GM12865 (cell line): ENCODE measurements around the gene PRM2.

Experiments
- DNase-seq: peaks from one replicate; pipeline ENCODE4 v3.0.0; 2010; ENCODE audit warnings: low read depth
- H3K4me3 ChIP-seq: 2 replicates; pipeline ENCODE4 v1.5.1; 2011; ENCODE audit warnings: mild to moderate bottlenecking, low read depth, low read length, control low read depth
- TF ChIP-seq, protein P1 (sequence below): IDR thresholded peaks from 2 replicates; pipeline ENCODE4 v1.5.1; 2011; ENCODE audit warnings: low read length, control low read depth, low read depth, inconsistent platforms; ENCODE audit not compliant: insufficient read depth; ENCODE audit errors: missing control alignments

Gene PRM2

DNA sequence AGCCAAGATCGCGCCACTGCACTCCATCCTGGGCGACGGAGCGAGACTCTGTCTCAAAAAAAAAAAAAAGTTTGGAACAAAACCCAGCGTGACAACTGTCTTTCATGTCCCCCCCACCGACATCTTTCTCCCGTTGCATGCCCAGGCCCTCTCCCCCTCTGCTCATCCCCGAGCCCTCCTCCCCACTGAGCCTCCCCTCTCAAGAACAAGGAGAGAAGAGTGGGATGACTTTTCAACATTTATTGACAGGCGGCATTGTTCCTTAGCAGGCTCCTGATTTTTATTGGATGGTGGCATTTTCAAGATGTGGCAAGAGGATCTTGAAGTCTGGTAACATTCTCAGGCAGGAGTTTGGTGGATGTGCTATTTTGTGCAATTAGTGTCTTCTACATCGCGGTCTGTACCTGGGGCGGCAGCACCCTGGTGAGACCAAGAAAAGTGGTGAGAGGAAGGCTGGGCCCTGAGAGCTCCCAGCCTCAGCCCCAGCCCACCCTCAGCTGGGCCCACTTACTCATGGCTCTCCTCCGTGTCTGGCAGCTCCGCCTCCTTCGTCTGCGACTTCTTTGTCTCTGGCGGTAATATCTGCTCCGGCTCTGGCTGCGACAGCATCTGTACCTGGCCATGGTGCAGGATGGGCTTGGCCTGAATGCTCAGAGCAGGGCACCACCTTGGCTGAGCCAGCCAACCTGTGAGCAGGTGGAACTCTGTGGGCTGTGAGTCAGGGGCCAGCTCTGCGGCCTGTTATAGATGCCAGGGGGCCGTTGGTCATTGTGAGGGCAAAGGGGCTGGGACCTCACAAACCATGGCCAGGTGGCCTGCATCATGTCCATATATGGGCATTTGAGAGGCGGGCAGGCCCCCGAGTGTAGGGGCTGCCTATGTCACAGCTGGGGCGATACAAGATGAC lies 4.6 kb upstream of the PRM2 start, which contains the start of gene PRM1:
Gene PRM1 (minus strand): TSS at position 715 of the 907 bp plus-strand sequence. CDS start 92 bp downstream, at position 623.
- no peak for DNase-seq
- no peak within 1 kb of the TSS for H3K4me3 ChIP-seq
- TF ChIP-seq, protein P1, sequence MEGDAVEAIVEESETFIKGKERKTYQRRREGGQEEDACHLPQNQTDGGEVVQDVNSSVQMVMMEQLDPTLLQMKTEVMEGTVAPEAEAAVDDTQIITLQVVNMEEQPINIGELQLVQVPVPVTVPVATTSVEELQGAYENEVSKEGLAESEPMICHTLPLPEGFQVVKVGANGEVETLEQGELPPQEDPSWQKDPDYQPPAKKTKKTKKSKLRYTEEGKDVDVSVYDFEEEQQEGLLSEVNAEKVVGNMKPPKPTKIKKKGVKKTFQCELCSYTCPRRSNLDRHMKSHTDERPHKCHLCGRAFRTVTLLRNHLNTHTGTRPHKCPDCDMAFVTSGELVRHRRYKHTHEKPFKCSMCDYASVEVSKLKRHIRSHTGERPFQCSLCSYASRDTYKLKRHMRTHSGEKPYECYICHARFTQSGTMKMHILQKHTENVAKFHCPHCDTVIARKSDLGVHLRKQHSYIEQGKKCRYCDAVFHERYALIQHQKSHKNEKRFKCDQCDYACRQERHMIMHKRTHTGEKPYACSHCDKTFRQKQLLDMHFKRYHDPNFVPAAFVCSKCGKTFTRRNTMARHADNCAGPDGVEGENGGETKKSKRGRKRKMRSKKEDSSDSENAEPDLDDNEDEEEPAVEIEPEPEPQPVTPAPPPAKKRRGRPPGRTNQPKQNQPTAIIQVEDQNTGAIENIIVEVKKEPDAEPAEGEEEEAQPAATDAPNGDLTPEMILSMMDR: no peak

DNA sequence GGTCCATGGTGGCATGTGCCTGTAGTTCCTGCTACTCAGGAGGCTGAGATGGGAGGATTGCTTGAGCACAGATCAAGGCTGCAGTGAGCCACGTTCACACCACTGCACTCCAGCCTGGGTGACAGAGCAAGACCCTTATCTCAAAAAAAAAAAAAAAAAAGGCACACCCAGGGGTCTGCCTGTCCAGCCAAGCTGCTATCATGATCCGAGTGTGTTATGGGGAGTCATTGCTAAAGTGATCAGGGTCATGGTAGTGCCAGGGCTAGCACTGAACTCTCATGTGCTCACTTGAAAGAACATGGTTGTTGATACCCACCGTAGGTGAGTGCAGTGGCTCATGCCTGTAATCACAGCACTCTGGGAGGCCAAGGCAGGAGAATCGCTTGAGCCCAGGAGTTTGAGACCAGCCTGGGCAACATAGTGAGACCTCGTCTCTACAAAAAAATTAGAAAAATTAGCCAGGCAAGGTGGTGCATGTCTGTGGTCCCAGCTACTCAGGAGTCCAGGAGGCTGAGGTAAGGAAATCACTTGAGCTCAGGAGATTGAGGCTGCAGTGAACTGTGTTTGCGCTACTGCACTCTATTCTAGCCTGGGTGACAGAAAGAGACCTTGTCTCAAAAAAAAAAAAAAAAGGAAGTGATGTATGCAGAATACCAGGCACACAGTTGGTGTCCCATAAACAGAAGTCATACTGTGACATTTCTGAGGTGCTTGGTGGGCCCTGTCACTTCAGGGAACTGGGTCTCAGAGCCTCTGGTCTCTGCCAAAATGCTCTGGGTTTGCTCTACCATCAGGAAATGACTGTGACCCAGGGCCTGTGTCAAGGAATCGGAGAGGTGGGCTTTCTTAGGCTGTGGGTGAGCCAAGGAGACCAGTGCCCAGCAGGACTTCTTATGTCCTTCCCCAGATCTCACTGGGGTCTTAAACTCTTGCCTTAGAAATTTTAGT lies 2.7 kb upstream of the PRM2 start:
- no peak for DNase-seq
- H3K4me3 ChIP-seq: no peak overlapping the region
- TF ChIP-seq, protein P1: no peak

DNA sequence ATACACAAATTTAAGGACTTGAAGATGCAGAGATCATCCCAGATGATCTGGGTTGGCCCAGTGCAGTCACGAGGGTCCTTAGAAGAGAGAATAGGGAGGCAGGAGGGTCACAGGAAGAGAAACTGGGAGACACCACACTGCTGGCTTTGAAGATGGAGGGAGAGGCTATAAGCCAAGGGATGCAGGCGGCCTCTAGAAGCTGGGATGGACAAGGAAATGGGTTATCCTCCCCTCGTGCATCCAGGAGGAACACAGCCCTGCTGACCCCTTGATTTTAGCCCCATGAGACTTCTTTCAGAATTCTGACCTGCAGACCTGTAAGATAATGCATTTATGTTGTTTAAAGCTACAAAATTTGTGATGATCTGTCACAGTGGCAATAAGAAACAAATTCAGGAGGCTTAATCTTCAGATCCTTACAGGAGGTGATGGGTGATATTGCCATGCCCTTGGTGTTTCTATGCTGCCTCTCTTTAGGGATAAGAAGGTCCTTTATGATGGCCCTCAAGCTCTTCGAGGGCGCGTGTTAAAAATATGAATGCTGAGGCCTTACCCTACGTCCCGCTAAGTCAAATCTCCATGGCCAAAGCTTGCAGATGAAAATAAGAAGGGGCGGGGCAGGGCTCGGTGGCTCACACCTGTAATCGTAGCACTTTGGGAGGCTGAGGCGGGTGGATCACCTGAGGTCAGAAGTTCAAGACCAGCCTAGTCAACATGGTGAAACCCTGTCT lies 1.5 kb upstream of the PRM2 start:
- no peak overlapping the region for H3K4me3 ChIP-seq
- TF ChIP-seq, protein P1: no peak
- no peak for DNase-seq

DNA sequence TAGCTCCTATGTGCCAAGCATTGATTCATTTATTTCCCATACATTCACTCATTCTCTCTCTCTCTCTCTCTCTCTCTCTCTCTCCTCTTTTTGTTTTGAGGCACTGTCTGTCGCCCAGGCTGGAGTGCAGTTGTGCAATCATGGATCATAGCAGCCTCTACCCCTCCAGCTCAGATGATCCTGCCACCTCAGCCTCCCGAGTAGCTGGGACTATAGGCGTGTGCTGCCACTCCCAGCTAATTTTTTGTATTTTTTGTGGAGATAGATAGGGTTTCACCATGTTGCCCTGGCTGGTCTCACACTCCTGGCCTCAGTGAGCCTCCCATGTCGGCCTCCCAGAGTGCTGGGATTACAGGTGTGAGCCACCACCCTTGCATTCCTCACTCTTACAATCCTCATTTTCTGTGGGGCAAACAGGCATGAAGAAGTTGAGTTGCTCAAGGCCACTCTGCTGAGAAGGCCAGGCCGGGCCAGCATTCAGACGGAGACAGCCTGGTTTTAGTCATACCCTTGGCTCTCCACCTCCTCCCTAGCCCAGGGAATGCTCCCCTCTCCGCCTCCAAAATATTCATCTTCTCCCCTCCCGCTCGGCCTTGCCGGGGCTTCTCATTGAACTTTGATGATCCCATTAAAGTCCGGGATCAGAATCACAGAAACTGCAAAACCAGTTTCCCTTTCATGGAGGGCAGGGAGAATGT lies 765 bp upstream of the PRM2 start:
- no peak for DNase-seq
- H3K4me3 ChIP-seq: no peak overlapping the region
- TF ChIP-seq, protein P1: no peak

DNA sequence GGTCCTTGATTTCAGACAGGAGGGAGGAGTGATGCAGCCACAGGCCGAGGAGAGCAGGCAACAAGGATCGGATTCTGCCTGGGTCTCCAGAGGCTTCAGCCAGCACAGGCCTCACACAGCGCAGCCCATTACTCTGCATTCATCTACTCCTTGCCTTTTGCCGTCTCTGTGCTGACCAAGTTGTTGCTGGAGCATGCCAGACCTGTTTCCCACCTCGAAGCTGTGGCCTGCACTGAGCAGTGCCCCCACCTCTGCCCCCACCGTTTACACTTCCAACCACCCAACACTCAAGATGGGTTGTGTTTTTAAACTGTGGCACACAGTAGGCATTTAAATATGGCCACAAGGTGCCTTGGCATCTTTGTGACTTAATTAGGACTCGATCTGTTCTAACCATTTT lies 1.3 kb downstream of the PRM2 start:
- TF ChIP-seq, protein P1: no peak
- DNase-seq: no peak
- H3K4me3 ChIP-seq: no peak overlapping the region
